GM18505 (cell line): ENCODE results near the gene CDH20.

ENCODE experiments used
- ATAC-seq: cut with Tn5 transposase; IDR thresholded peaks from one replicate; pipeline ENCODE4 v1.9.1; 2021; ENCODE audit not compliant: unreplicated experiment
- POLR2A ChIP-seq: IDR thresholded peaks from 4 replicates; pipeline ENCODE4 v1.6.1; 2011; ENCODE audit warnings: borderline replicate concordance; ENCODE audit not compliant: insufficient read depth, insufficient read length; ENCODE audit errors: extremely low read depth

The CDH20 gene

GRCh38 chr18:61545281-61546245 is 212.3 kb downstream of the CDH20 start:
- ATAC-seq: no peak

GRCh38 chr18:61546590-61546989 is 213.4 kb downstream of the CDH20 start:
- ATAC-seq: no peak
- TF ChIP-seq POLR2A: no peak

More at GRCh38 chr18:61545281-61546245, 212.3 kb downstream of the CDH20 start:
- TF ChIP-seq POLR2A: no peak

GRCh38 chr18:61549416-61549815 is 216.2 kb downstream of the CDH20 start:
- TF ChIP-seq POLR2A: no peak
- no peak for ATAC-seq

- TF ChIP-seq POLR2A: no peak
- no peak for ATAC-seq
Measured at GRCh38 chr18:61549889-61550288, 216.7 kb downstream of the CDH20 start.

GRCh38 chr18:61551586-61551985 is 218.4 kb downstream of the CDH20 start:
- TF ChIP-seq POLR2A: no peak
- peak; percentile 75 for ATAC-seq

- no peak for TF ChIP-seq POLR2A
- no peak for ATAC-seq
Measured at GRCh38 chr18:61553045-61553659, 219.9 kb downstream of the CDH20 start.

GRCh38 chr18:61554117-61554776 is 221.0 kb downstream of the CDH20 start:
- no peak for ATAC-seq
- TF ChIP-seq POLR2A: no peak

- no peak for ATAC-seq
- TF ChIP-seq POLR2A: no peak
Measured at GRCh38 chr18:61554946-61555361, 221.7 kb downstream of the CDH20 start.

- TF ChIP-seq POLR2A: no peak
Measured at GRCh38 chr18:61556316-61556715, 223.1 kb downstream of the CDH20 start.

GRCh38 chr18:61556862-61557261 is 223.6 kb downstream of the CDH20 start:
- no peak for ATAC-seq
- no peak for TF ChIP-seq POLR2A

More at GRCh38 chr18:61556316-61556715, 223.1 kb downstream of the CDH20 start:
- no peak for ATAC-seq

- ATAC-seq: no peak
- no peak for TF ChIP-seq POLR2A
Measured at GRCh38 chr18:61569176-61569892, 236.1 kb downstream of the CDH20 start.

GRCh38 chr18:61570070-61570469 is 236.8 kb downstream of the CDH20 start:
- TF ChIP-seq POLR2A: no peak
- no peak for ATAC-seq
